HepG2 (cell line): ENCODE results near the gene CTNNAL1. TPM values are rescaled to one million over a fixed set of nuclear protein-coding genes. Genes with fewer than 3 reads are reported as not detected.

Experiments
- AHR ChIP-seq: IDR thresholded peaks from 2 replicates; pipeline ENCODE4 v1.6.1; 2018; ENCODE audit warnings: missing genetic modification reagents, missing compliant biosample characterization
- ATF7-NPFF ChIP-seq: sonication (generic); formaldehyde crosslinking; IDR thresholded peaks from 2 replicates; pipeline ENCODE4 v1.8.1; 2023; ENCODE audit warnings: mild to moderate bottlenecking, low read depth, missing genetic modification reagents, moderate library complexity
- GATAD2A ChIP-seq: IDR thresholded peaks from 2 replicates; pipeline ENCODE4 v1.6.1; 2016
- MTA1 ChIP-seq: sonication (generic); formaldehyde crosslinking; IDR thresholded peaks from 2 replicates; pipeline ENCODE4 v1.4.0; 2020; ENCODE audit warnings: missing genetic modification reagents, mild to moderate bottlenecking, borderline replicate concordance
- NCOA1 ChIP-seq: sonication (generic); formaldehyde crosslinking; IDR thresholded peaks from 2 replicates; pipeline ENCODE4 v1.9.0; 2021; ENCODE audit warnings: missing genetic modification reagents
- ONECUT2 ChIP-seq: sonication (generic); formaldehyde crosslinking; IDR thresholded peaks from 2 replicates; pipeline ENCODE4 v1.4.0; 2020; ENCODE audit warnings: missing genetic modification reagents
- SMAD3 ChIP-seq: sonication (generic); formaldehyde crosslinking; IDR thresholded peaks from 2 replicates; pipeline ENCODE4 v1.4.0; 2020; ENCODE audit warnings: missing genetic modification reagents
- SP5 ChIP-seq: IDR thresholded peaks from 2 replicates; pipeline ENCODE4 v1.6.1; 2016; ENCODE audit warnings: low read depth, borderline replicate concordance
- SRSF1 ChIP-seq: fragments of 200-400 bp; formaldehyde crosslinking; optimal IDR thresholded peaks from 2 replicates; pipeline ENCODE3; 2017; ENCODE audit warnings: mild to moderate bottlenecking, low read depth, low read length, moderate library complexity
- THAP11 ChIP-seq: IDR thresholded peaks from 2 replicates; pipeline ENCODE4 v1.6.1; 2016; ENCODE audit warnings: missing biosample characterization, missing genetic modification reagents
- ZFP1 ChIP-seq: IDR thresholded peaks from 2 replicates; pipeline ENCODE4 v1.6.1; 2016
- ZFX ChIP-seq: sonication (generic); formaldehyde crosslinking; IDR thresholded peaks from 2 replicates; pipeline ENCODE4 v1.4.0; 2020; ENCODE audit warnings: mild to moderate bottlenecking, low read depth, missing genetic modification reagents, moderate library complexity
- ZKSCAN5 ChIP-seq: sonication (generic); formaldehyde crosslinking; IDR thresholded peaks from 2 replicates; pipeline ENCODE4 v1.5.1; 2020; ENCODE audit warnings: mild to moderate bottlenecking, missing genetic modification reagents
- ZNF205 ChIP-seq: IDR thresholded peaks from 2 replicates; pipeline ENCODE4 v1.6.1; 2018; ENCODE audit warnings: missing biosample characterization, missing genetic modification reagents
- ZNF431 ChIP-seq: sonication (generic); formaldehyde crosslinking; IDR thresholded peaks from 2 replicates; pipeline ENCODE4 v1.9.0; 2022; ENCODE audit warnings: missing genetic modification reagents, low read depth, mild to moderate bottlenecking, borderline replicate concordance
- ZNF503 ChIP-seq: sonication (generic); formaldehyde crosslinking; IDR thresholded peaks from 2 replicates; pipeline ENCODE4 v1.4.0; 2020; ENCODE audit warnings: missing genetic modification reagents
- ZNF607 ChIP-seq: sonication (generic); formaldehyde crosslinking; IDR thresholded peaks from 2 replicates; pipeline ENCODE4 v1.5.1; 2020; ENCODE audit warnings: missing genetic modification reagents, mild to moderate bottlenecking, borderline replicate concordance
- ZNF678 ChIP-seq: sonication (generic); formaldehyde crosslinking; IDR thresholded peaks from 2 replicates; pipeline ENCODE4 v1.4.0; 2020; ENCODE audit warnings: mild to moderate bottlenecking, missing genetic modification reagents
- ZNF777 ChIP-seq: sonication (generic); formaldehyde crosslinking; IDR thresholded peaks from 2 replicates; pipeline ENCODE4 v1.4.0; 2020; ENCODE audit warnings: missing genetic modification reagents
- polyA plus RNA-seq, 8 experiments: library from polyadenylated mRNA; depleted of rRNA in 3 of 8; stranded (reverse) in 7 of 8; unstranded in 1 of 8; fragments of >200 nt; fragmentation: Illumina TruSeq in 4 of 8; extraction: Trizol in 4 of 8; gene quantifications; 2 replicates each; pipeline versions ENCODE4 v1.2.1 to v1.2.3, GENCODE V29; 2011 to 2016; ENCODE audit warnings: low read depth in 4 of 8, missing spikeins in 1 of 8, mixed read lengths in 1 of 8; ENCODE audit not compliant: insufficient read depth in 1 of 8
- total RNA-seq, 5 experiments: library from RNA; depleted of rRNA; stranded (reverse); fragments of >200 nt; fragmentation: Illumina TruSeq; extraction: Trizol; gene quantifications; 2 replicates each; pipeline ENCODE4 v1.2.3, GENCODE V29; 2016; ENCODE audit warnings: low read depth in 1 of 5
- TF ChIP-seq, protein P1 (sequence below): sonication (generic); formaldehyde crosslinking; IDR thresholded peaks from 2 replicates; pipeline ENCODE4 v1.4.0; 2020; ENCODE audit warnings: missing genetic modification reagents
- TF ChIP-seq, protein P2 (sequence below): sonication (generic); formaldehyde crosslinking; IDR thresholded peaks from 2 replicates; pipeline ENCODE4 v1.5.0; 2020; ENCODE audit warnings: mild to moderate bottlenecking, missing genetic modification reagents

CTNNAL1 gene
- total and polyA plus RNA-seq, 2 of the 13 experiments (the other 11 are each of a cell fraction or from before 2014, with no cell fraction given) = 32.0 to 162 TPM

- TF ChIP-seq GATAD2A (CRISPR knock-in tag) (peak; percentile 69; the same call in 1 of the 2 replicates), ZFX (CRISPR knock-in tag) (peak; percentile 94), ZNF503 (CRISPR knock-in tag) (peak; percentile 59; the same call in 1 of the 2 replicates), ZKSCAN5 (CRISPR knock-in tag) (no peak), MTA1 (CRISPR knock-in tag) (peak; percentile 80; the same call in 1 of the 2 replicates), SMAD3 (peak; percentile 81; the same call in 1 of the 2 replicates), ZNF205 (CRISPR knock-in tag) (peak; percentile 59; the same call in 1 of the 2 replicates), ZNF678 (0 out of 2 replicates have a peak, but pooled peaks have one; percentile 61), NCOA1 (CRISPR knock-in tag) (no peak), ZNF607 (peak; percentile 59), SRSF1 (peak; percentile 63), THAP11 (CRISPR knock-in tag) (peak; percentile 88), SP5 (CRISPR knock-in tag) (0 out of 2 replicates have a peak, but pooled peaks have one; percentile 5), ZFP1 (CRISPR knock-in tag) (peak; percentile 35; the same call in 1 of the 2 replicates), AHR (CRISPR knock-in tag) (peak; percentile 39; the same call in 1 of the 2 replicates), ATF7-NPFF (peak; percentile 40; the same call in 1 of the 2 replicates), ONECUT2 (CRISPR knock-in tag) (no peak), ZNF777 (CRISPR knock-in tag) (peak; percentile 96), ZNF431 (CRISPR knock-in tag) (peak; percentile 8; the same call in 1 of the 2 replicates)
- TF ChIP-seq, protein P1, sequence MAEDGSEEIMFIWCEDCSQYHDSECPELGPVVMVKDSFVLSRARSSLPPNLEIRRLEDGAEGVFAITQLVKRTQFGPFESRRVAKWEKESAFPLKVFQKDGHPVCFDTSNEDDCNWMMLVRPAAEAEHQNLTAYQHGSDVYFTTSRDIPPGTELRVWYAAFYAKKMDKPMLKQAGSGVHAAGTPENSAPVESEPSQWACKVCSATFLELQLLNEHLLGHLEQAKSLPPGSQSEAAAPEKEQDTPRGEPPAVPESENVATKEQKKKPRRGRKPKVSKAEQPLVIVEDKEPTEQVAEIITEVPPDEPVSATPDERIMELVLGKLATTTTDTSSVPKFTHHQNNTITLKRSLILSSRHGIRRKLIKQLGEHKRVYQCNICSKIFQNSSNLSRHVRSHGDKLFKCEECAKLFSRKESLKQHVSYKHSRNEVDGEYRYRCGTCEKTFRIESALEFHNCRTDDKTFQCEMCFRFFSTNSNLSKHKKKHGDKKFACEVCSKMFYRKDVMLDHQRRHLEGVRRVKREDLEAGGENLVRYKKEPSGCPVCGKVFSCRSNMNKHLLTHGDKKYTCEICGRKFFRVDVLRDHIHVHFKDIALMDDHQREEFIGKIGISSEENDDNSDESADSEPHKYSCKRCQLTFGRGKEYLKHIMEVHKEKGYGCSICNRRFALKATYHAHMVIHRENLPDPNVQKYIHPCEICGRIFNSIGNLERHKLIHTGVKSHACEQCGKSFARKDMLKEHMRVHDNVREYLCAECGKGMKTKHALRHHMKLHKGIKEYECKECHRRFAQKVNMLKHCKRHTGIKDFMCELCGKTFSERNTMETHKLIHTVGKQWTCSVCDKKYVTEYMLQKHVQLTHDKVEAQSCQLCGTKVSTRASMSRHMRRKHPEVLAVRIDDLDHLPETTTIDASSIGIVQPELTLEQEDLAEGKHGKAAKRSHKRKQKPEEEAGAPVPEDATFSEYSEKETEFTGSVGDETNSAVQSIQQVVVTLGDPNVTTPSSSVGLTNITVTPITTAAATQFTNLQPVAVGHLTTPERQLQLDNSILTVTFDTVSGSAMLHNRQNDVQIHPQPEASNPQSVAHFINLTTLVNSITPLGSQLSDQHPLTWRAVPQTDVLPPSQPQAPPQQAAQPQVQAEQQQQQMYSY (CRISPR knock-in tag) = peak; percentile 33; the same call in 1 of the 2 replicates
- TF ChIP-seq, protein P2, sequence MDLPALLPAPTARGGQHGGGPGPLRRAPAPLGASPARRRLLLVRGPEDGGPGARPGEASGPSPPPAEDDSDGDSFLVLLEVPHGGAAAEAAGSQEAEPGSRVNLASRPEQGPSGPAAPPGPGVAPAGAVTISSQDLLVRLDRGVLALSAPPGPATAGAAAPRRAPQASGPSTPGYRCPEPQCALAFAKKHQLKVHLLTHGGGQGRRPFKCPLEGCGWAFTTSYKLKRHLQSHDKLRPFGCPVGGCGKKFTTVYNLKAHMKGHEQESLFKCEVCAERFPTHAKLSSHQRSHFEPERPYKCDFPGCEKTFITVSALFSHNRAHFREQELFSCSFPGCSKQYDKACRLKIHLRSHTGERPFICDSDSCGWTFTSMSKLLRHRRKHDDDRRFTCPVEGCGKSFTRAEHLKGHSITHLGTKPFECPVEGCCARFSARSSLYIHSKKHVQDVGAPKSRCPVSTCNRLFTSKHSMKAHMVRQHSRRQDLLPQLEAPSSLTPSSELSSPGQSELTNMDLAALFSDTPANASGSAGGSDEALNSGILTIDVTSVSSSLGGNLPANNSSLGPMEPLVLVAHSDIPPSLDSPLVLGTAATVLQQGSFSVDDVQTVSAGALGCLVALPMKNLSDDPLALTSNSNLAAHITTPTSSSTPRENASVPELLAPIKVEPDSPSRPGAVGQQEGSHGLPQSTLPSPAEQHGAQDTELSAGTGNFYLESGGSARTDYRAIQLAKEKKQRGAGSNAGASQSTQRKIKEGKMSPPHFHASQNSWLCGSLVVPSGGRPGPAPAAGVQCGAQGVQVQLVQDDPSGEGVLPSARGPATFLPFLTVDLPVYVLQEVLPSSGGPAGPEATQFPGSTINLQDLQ (CRISPR knock-in tag) = no peak; the same call in 1 of the 2 replicates
These were observed 79.5 kb downstream of the CTNNAL1 start, which contains the start of gene ELP1 (continued) for GRCh38 chr9:108933718-108934322.
